H1 (cell line): ENCODE measurements around the gene SDSL. TPM values are rescaled to one million over a fixed set of nuclear protein-coding genes. Genes with fewer than 3 reads are reported as not detected.

Experiments used
- CTCF ChIA-PET: fragments of 300-600 bp; sonication (Branson Sonifier 250); formaldehyde crosslinking; loops from one replicate; lab custom pipeline; 2021; ENCODE audit not compliant: partially characterized antibody; lab: Charles Lee
- POLR2A ChIA-PET: fragments of 300-600 bp; sonication (Branson Sonifier 250); formaldehyde crosslinking; loops from one replicate; lab custom pipeline; 2021; ENCODE audit warnings: inconsistent platforms; ENCODE audit not compliant: partially characterized antibody; lab: Charles Lee
- DNase-seq, 2 experiments: peaks; one replicate each; pipeline versions ENCODE4 v3.0.0 to v3.0.0-alpha.2; 2010 to 2022; ENCODE audit warnings: low spot score in 2 of 2, low read depth in 1 of 2, mixed read lengths in 1 of 2
- FAIRE-seq: peaks from 2 replicates; lab custom pipeline; 2011; peaks lifted over from hg19 to GRCh38; lab: Jason Lieb, UNC
- H2AFZ ChIP-seq: 2 replicates; pipeline ENCODE4 v1.8.1; 2012; ENCODE audit warnings: low read length, inconsistent platforms
- H2AK5ac ChIP-seq: 2 replicates; pipeline ENCODE4 v1.6.1; 2013; ENCODE audit warnings: low read depth, low read length
- H2BK120ac ChIP-seq: replicated peaks from 2 replicates; pipeline ENCODE3; 2013; ENCODE audit warnings: low read depth, low read length, inconsistent platforms
- H2BK12ac ChIP-seq: 2 replicates; pipeline ENCODE4 v1.6.1; 2013; ENCODE audit warnings: low read depth, low read length
- H2BK15ac ChIP-seq: 2 replicates; pipeline ENCODE4 v1.6.1; 2013; ENCODE audit warnings: low read length
- H2BK20ac ChIP-seq: 2 replicates; pipeline ENCODE4 v1.6.1; 2013; ENCODE audit warnings: low read length
- H2BK5ac ChIP-seq: 2 replicates; pipeline ENCODE4 v1.6.1; 2013; ENCODE audit warnings: low read depth, low read length
- H3K14ac ChIP-seq: 2 replicates; pipeline ENCODE4 v1.6.1; 2013; ENCODE audit warnings: inconsistent platforms; ENCODE audit not compliant: insufficient read length
- H3K18ac ChIP-seq: 2 replicates; pipeline ENCODE4 v1.6.1; 2013; ENCODE audit warnings: low read length; ENCODE audit errors: extremely low read depth
- H3K23ac ChIP-seq: 2 replicates; pipeline ENCODE4 v1.6.1; 2013; ENCODE audit warnings: inconsistent platforms; ENCODE audit not compliant: insufficient read length
- H3K23me2 ChIP-seq: 2 replicates; pipeline ENCODE4 v1.6.1; 2013; ENCODE audit warnings: low read depth, low read length
- H3K27ac ChIP-seq: 2 replicates; pipeline ENCODE4 v1.6.1; 2011; ENCODE audit warnings: low read depth, low read length, inconsistent platforms
- H3K27me3 ChIP-seq, 4 experiments: replicated peaks in 1 of 4; 1 replicate in 1 of 4; 2 replicates in 3 of 4; pipeline versions ENCODE4 v1.6.1 to v1.8.1; 2011 to 2013; ENCODE audit warnings: low read length in 3 of 4, mild to moderate bottlenecking in 3 of 4, inconsistent platforms in 2 of 4, mixed read lengths in 2 of 4, moderate library complexity in 1 of 4; ENCODE audit not compliant: control insufficient read depth in 3 of 4, insufficient read depth in 3 of 4; ENCODE audit errors: extremely low read depth in 1 of 4
- H3K36me3 ChIP-seq, 4 experiments: 2 replicates each; pipeline versions ENCODE4 v1.6.1 to v1.8.1; 2011 to 2013; ENCODE audit warnings: mild to moderate bottlenecking in 4 of 4, low read length in 3 of 4, moderate library complexity in 2 of 4, control low read depth in 1 of 4, inconsistent platforms in 1 of 4; ENCODE audit not compliant: insufficient read depth in 4 of 4, control insufficient read depth in 2 of 4
- H3K4ac ChIP-seq: replicated peaks from 2 replicates; pipeline ENCODE3; 2013; ENCODE audit warnings: low read length, low read depth, mixed read lengths, inconsistent platforms; ENCODE audit not compliant: insufficient read length
- H3K4me1 ChIP-seq, 4 experiments: replicated peaks in 1 of 4; 1 replicate in 1 of 4; 2 replicates in 3 of 4; pipeline versions ENCODE4 v1.6.1 to v1.8.1; 2011 to 2013; ENCODE audit warnings: low read length in 3 of 4, inconsistent platforms in 2 of 4, mixed read lengths in 1 of 4; ENCODE audit not compliant: insufficient read depth in 4 of 4, control insufficient read depth in 3 of 4
- H3K4me2 ChIP-seq, 2 experiments: 2 replicates each; pipeline versions ENCODE4 v1.6.1 to v1.8.1; 2011 to 2013; ENCODE audit warnings: low read depth in 2 of 2, low read length in 2 of 2, control low read depth in 1 of 2, inconsistent platforms in 1 of 2, mild to moderate bottlenecking in 1 of 2; ENCODE audit not compliant: insufficient read depth in 1 of 2
- H3K4me3 ChIP-seq, 4 experiments: fragments of 200-600, 300-600 bp in 1 of 4; sonication (generic), shearing (Covaris generic), sonication (Bioruptor Twin) in 1 of 4; 2 replicates each; pipeline versions ENCODE4 v1.5.1 to v1.8.1; 2011 to 2016; ENCODE audit warnings: low read length in 4 of 4, low read depth in 3 of 4, control low read depth in 2 of 4, inconsistent platforms in 2 of 4, mild to moderate bottlenecking in 2 of 4, mixed read lengths in 1 of 4, moderate library complexity in 1 of 4; ENCODE audit not compliant: insufficient read depth in 2 of 4; ENCODE audit errors: extremely low read depth in 1 of 4
- H3K56ac ChIP-seq: replicated peaks from 2 replicates; pipeline ENCODE3; 2013; ENCODE audit warnings: low read depth, mild to moderate bottlenecking, mixed read lengths, low read length, inconsistent platforms; ENCODE audit not compliant: insufficient read length
- H3K79me1 ChIP-seq: 2 replicates; pipeline ENCODE4 v1.6.1; 2013; ENCODE audit warnings: low read depth, low read length, control low read depth
- H3K79me2 ChIP-seq, 2 experiments: 2 replicates each; pipeline versions ENCODE4 v1.6.1 to v1.8.1; 2012 to 2013; ENCODE audit warnings: low read length in 2 of 2, mild to moderate bottlenecking in 2 of 2, inconsistent platforms in 1 of 2; ENCODE audit not compliant: insufficient read depth in 2 of 2, control insufficient read depth in 1 of 2
- H3K9ac ChIP-seq, 4 experiments: replicated peaks in 1 of 4; 1 replicate in 1 of 4; 2 replicates in 3 of 4; pipeline versions ENCODE4 v1.6.1 to v1.8.1; 2011 to 2013; ENCODE audit warnings: low read depth in 3 of 4, low read length in 3 of 4, control low read depth in 2 of 4, mild to moderate bottlenecking in 2 of 4, moderate library complexity in 2 of 4, inconsistent platforms in 1 of 4; ENCODE audit errors: extremely low read depth in 1 of 4
- H3K9me3 ChIP-seq, 2 experiments: 2 replicates each; pipeline versions ENCODE4 v1.6.1 to v1.8.1; 2012 to 2013; ENCODE audit warnings: mild to moderate bottlenecking in 2 of 2, moderate library complexity in 2 of 2, control low read depth in 1 of 2, inconsistent platforms in 1 of 2, low read depth in 1 of 2, low read length in 1 of 2, mixed read lengths in 1 of 2; ENCODE audit not compliant: insufficient read depth in 2 of 2
- H4K20me1 ChIP-seq, 2 experiments: replicated peaks in 1 of 2; 2 replicates each; pipeline versions ENCODE3 to v1.8.1; 2011 to 2013; ENCODE audit warnings: inconsistent platforms in 2 of 2, low read length in 2 of 2, mild to moderate bottlenecking in 1 of 2; ENCODE audit not compliant: insufficient read depth in 2 of 2, control insufficient read depth in 1 of 2
- H4K5ac ChIP-seq: 2 replicates; pipeline ENCODE4 v1.6.1; 2013; ENCODE audit warnings: low read length, low read depth, mixed read lengths, inconsistent platforms; ENCODE audit not compliant: insufficient read length
- H4K8ac ChIP-seq: 2 replicates; pipeline ENCODE4 v1.8.0; 2013; ENCODE audit warnings: mild to moderate bottlenecking, moderate library complexity, low read length, inconsistent platforms; ENCODE audit not compliant: insufficient read depth; ENCODE audit errors: extremely low read depth
- H4K91ac ChIP-seq: replicated peaks from 2 replicates; pipeline ENCODE3; 2013; ENCODE audit warnings: low read length, mixed read lengths, inconsistent platforms; ENCODE audit not compliant: insufficient read length
- CHD2 ChIP-seq: IDR thresholded peaks from 2 replicates; pipeline ENCODE4 v1.6.1; 2012; ENCODE audit warnings: low read length, improper control_type of control experiment
- CREB1 ChIP-seq: IDR thresholded peaks from 2 replicates; pipeline ENCODE4 v1.6.1; 2012; ENCODE audit warnings: inconsistent platforms
- CTBP2 ChIP-seq: IDR thresholded peaks from 2 replicates; pipeline ENCODE4 v1.7.0; 2011; ENCODE audit warnings: borderline replicate concordance, mild to moderate bottlenecking, moderate library complexity, mixed read lengths, low read length; ENCODE audit not compliant: insufficient read depth, insufficient read length
- FOSL1 ChIP-seq: IDR thresholded peaks from 2 replicates; pipeline ENCODE4 v1.6.1; 2011; ENCODE audit warnings: mild to moderate bottlenecking, low read depth, low read length, moderate library complexity; ENCODE audit not compliant: insufficient read depth
- JUND ChIP-seq: IDR thresholded peaks from 2 replicates; pipeline ENCODE4 v1.6.1; 2011; ENCODE audit warnings: mild to moderate bottlenecking, improper control_type of control experiment, low read length
- RFX5 ChIP-seq: IDR thresholded peaks from 2 replicates; pipeline ENCODE4 v1.6.1; 2011; ENCODE audit warnings: low read depth, low read length, improper control_type of control experiment, borderline replicate concordance
- SIN3A ChIP-seq, 2 experiments: IDR thresholded peaks in 1 of 2; conservative IDR thresholded peaks in 1 of 2; 2 replicates each; pipeline ENCODE4 v1.6.1; 2011 to 2012; ENCODE audit warnings: low read length in 2 of 2, improper control_type of control experiment in 1 of 2, low read depth in 1 of 2, mild to moderate bottlenecking in 1 of 2
- TAF7 ChIP-seq: optimal IDR thresholded peaks from 2 replicates; pipeline ENCODE3; 2011; ENCODE audit warnings: low read depth, mild to moderate bottlenecking, inconsistent platforms, low read length, moderate library complexity, borderline replicate concordance
- WGBS, 2 experiments: shearing (Covaris generic) in 1 of 2; methylation state at CpG; one replicate each; pipeline versions ENCODE4 v1.1.6 to v1.1.7; 2013 to 2015; ENCODE audit warnings: low lambda C conversion rate in 2 of 2, mixed read lengths in 2 of 2, inconsistent platforms in 1 of 2, low coverage in 1 of 2, missing lambda C conversion rate in 1 of 2; ENCODE audit not compliant: insufficient replicate concordance in 2 of 2, insufficient coverage in 1 of 2, insufficient read length in 1 of 2; ENCODE audit errors: extremely low coverage in 1 of 2, missing lambda C conversion rate in 1 of 2; 5-methylcytosine and 5-hydroxymethylcytosine counted together
- polyA plus RNA-seq, 7 experiments: library from polyadenylated mRNA; depleted of rRNA in 3 of 7; stranded (reverse) in 5 of 7; unstranded in 2 of 7; fragments of >200 nt in 5 of 7; fragments of 200-250 nt in 2 of 7; gene quantifications; 1 replicate in 5 of 7; 2 replicates in 1 of 7; 4 replicates in 1 of 7; pipeline versions ENCODE4 v1.2.1 to v1.2.3, GENCODE V29; 2011 to 2013; ENCODE audit warnings: missing spikeins in 2 of 7, mixed read lengths in 2 of 7
- total RNA-seq: library from RNA; stranded (reverse); fragmentation: NEBNext Ultra II Directional; extraction: Animal tissue kit (Norgen Biotek cat#: 25700); gene quantifications from 2 replicates; pipeline ENCODE4 v1.2.1, GENCODE V29; 2021

Gene SDSL
- total and polyA plus RNA-seq, 2 of the 8 experiments (the other 6 are each of a cell fraction or from before 2014, with no cell fraction given), result 0.69 to 1.3 TPM

- Histone ChIP-seq H3K79me1 (no peaks in the 10 kb centered on the region), H3K27ac (no peak overlapping the region), H2BK20ac (no peak overlapping the region), H3K18ac (no peak overlapping the region; the same call in 1 of the 2 replicates), H3K23me2 (peaks cover 6% of the 10 kb centered on the region; the same call in 1 of the 2 replicates), H3K4me3 (no peak overlapping the region), H2BK120ac (no peak overlapping the region), H3K4me2 (no peak overlapping the region), H4K5ac (no peak overlapping the region)
- CTCF ChIA-PET, result interaction anchor here (1.0 to 1.3 kb wide), 3 partner anchors 12 to 329 kb away, joined by 3 to 4 read pairs (median 3); no protein-coding TSS in a partner anchor
- no peak for TF ChIP-seq JUND
- TF ChIP-seq TAF7, result no peak
- TF ChIP-seq CREB1, result no peak
- no peak for TF ChIP-seq CHD2
- no peak for TF ChIP-seq CTBP2
- no peak for TF ChIP-seq FOSL1
- TF ChIP-seq RFX5, result no peak
- TF ChIP-seq SIN3A (conservative IDR thresholded peaks at IDR 0.05 in 1 of 2, IDR thresholded peaks at IDR 0.05 in 1 of 2; ENCODE audit: low read depth in 1 of 2, low read length in 2 of 2), result no peak
- TF ChIP-seq, all 59 proteins: peak for 0
- Histone ChIP-seq H2BK12ac (no peak overlapping the region), H3K4me1 (peaks cover 0 to 2% (median under 1%) of the 10 kb centered on the region in 4 experiments; a peak in 2 of 7 replicates), H3K27me3 (no peaks in the 10 kb centered on the region; a peak in 2 of 7 replicates), H3K36me3 (no peaks in the 10 kb centered on the region; a peak in 1 of 8 replicates), H3K56ac (no peak overlapping the region), H4K20me1 (no peaks in the 10 kb centered on the region), H3K4ac (no peak overlapping the region), H3K23ac (no peak overlapping the region), H3K9me3 (no peaks in the 10 kb centered on the region; a peak in 1 of 4 replicates), H4K91ac (no peak overlapping the region), H3K79me2 (no peaks in the 10 kb centered on the region), H2BK5ac (no peak overlapping the region), H2AFZ (no peak overlapping the region), H3K14ac (no peak overlapping the region), H2BK15ac (0 out of 2 replicates have a peak overlapping the region, but pooled peaks have one; percentile 3), H3K9ac (no peak overlapping the region), H4K8ac (no peak overlapping the region), H2AK5ac (no peak overlapping the region; the same call in 1 of the 2 replicates)
- 78% methylated on average over 9 of the region's 9 CpGs; no CpG with 5 or more reads in 1 of the 2 experiments for WGBS, 2 experiments
- DNase-seq, result no peak
- POLR2A ChIA-PET, result no interaction called here
- no peak for FAIRE-seq
Observed at GRCh38 chr12:113437729-113438100, 15.5 kb downstream of the SDSL start.
